ES-I3 (cell line): ENCODE results near the gene XPR1.
"Not testable (repeated sequence)": the region's sequence is repeated elsewhere in the genome, so short reads cannot be mapped to it uniquely, and the experiment has no call there.

Experiments used
- H3K36me3 ChIP-seq: 2 replicates; pipeline ENCODE4 v1.6.1; 2013; ENCODE audit warnings: mild to moderate bottlenecking, low read length, control low read depth, moderate library complexity; ENCODE audit not compliant: insufficient read depth
- H3K4me1 ChIP-seq: 2 replicates; pipeline ENCODE4 v1.6.1; 2013; ENCODE audit warnings: mild to moderate bottlenecking, control low read depth, low read length; ENCODE audit not compliant: insufficient read depth
- H3K9ac ChIP-seq: 2 replicates; pipeline ENCODE4 v1.6.1; 2013; ENCODE audit warnings: low read depth, mild to moderate bottlenecking, low read length, moderate library complexity
- H3K9me3 ChIP-seq: 2 replicates; pipeline ENCODE4 v1.6.1; 2013; ENCODE audit warnings: mild to moderate bottlenecking, low read length, moderate library complexity; ENCODE audit not compliant: control insufficient read depth, insufficient read depth

XPR1 gene

DNA sequence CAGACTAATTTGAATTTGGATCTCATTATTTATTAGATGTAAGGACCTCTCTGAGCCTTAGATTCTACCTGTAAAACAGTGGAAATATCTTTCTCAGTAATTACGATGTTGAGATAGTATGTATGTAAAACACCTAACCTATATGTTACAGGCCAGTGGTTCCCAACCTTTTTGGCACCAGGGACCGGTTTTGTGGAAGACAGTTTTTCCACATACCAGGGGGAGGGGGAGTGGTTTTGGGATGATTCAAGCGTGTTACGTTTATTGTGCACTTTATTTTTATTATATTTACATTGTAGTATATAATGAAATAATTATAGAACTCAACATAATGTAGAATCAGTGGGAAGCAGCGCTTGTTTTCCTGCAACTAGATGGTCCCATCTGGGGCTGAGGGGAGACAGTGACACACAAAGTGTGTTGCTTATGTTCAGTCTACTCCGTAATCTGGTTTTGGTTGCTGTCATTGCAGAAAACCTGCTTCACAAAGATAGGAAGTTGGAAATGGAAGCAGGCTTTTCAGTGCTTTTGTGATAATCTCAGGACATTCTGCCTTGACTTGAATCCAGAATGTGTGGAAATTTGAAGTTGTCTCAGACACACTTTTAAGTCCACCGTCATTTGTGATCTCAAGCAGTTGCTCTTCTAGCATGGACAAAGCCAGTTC lies 12.8 kb downstream of the XPR1 start:
- Histone ChIP-seq H3K4me1 (no peaks in the 10 kb centered on the region), H3K9me3 (no peaks in the 10 kb centered on the region), H3K36me3 (no peaks in the 10 kb centered on the region), H3K9ac (no peak overlapping the region)

DNA sequence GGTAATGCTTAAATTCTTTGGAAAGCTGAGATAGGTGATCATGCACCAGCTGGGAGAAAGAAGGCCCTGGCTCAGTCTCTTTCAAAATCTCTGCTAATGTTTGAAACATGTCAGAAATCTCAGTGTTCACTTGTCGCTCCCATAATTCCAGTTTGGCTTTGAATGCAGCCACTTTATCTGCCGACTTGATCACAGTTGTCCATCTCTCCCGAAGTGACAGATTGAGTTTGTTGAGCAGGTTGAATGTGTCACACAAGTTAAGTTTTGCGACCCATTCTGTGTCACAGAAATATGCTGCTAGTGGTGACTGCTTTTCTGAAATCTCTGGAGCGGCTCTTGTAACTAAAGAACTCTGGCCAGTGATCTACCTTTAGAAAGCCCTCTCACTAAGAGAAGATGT lies 13.4 kb downstream of the XPR1 start:
- not testable (repeated sequence) for H3K36me3 ChIP-seq, H3K4me1 ChIP-seq, H3K9ac ChIP-seq, H3K9me3 ChIP-seq

DNA sequence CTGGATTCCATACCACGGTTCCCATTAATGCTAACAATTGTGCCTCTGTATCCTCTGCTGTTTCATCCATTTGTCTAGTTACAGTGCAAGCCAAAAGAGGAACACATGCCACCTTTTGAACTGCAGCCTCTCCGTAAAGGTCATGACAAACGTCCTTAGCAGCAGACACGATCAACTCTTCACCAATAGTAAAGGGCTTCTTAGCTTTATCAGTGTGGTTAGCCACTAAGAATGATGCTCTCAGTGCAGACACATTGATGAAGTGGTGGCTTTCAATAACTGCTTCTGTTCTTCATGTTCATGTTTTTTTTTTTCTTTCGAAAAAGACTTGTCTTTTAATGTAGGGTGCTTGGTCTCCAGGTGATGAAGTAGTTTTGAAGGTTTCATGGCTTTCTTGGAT lies 14.3 kb downstream of the XPR1 start:
- no peak overlapping the region for H3K9ac ChIP-seq
- H3K9me3 ChIP-seq = no peaks in the 10 kb centered on the region
- H3K4me1 ChIP-seq = no peaks in the 10 kb centered on the region
- no peaks in the 10 kb centered on the region for H3K36me3 ChIP-seq

DNA sequence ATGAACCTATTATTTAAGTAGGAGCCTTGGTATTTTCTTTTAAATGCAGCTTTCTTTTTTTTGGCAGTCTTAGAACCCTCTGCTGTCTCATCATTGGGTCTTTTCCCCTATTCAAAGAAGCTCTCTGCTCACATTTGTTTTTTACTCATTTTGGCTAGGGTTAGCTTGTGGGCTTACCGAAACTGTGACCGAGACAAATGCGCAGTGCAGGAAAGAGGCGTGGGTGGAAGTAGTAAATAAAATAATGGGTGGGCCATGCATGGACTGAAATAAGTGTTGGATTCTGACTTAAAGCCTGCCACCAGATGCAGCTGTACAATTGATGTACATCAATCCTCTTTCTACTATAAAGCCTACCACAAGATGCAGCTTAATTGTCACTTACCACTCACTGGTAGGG lies 14.7 kb downstream of the XPR1 start:
- Histone ChIP-seq H3K9me3 (no peaks in the 10 kb centered on the region), H3K4me1 (no peaks in the 10 kb centered on the region), H3K9ac (no peak overlapping the region), H3K36me3 (no peaks in the 10 kb centered on the region)

DNA sequence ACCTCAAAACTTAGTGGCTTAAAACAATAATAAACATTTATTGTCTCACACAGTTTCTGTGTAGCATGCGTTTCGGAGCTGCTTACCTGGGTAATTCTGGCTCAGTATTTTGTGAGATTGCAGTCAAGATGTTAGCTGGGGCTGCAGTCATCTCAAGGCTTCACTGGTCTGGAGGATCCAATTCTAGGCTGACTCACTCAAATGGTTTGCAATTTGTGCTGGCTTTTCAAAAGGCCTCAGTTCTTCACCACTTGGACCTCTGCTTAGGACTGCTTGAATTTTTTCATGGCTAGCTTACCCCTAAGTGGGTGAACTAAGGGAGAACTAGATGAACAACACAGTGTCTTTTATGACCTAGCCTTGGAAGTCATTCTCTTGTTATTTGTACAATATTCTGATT lies 21.0 kb downstream of the XPR1 start:
- Histone ChIP-seq H3K4me1 (no peaks in the 10 kb centered on the region), H3K9ac (no peak overlapping the region), H3K9me3 (peaks cover 5% of the 10 kb centered on the region; the same call in 1 of the 2 replicates), H3K36me3 (no peaks in the 10 kb centered on the region)

DNA sequence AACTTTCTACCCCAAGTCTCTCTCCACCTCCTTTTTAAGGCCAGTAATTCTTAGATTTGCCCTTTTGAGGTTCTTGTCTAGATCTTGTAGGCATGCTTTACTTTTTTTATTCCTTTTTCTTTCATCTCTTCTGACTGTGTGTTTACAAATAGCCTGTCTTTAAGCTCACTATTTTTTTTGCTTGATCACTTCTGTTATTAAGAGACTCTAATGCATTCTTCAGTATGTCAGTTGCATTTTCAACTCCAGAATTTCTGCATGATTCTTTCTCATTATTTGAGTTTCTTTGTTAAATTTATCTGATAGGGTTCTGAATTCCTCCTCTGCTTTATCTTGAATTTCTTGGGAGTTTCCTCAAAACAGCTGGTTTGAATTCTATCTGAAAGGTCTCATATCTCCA lies 30.9 kb downstream of the XPR1 start:
- no peak overlapping the region for H3K9ac ChIP-seq
- peaks cover 5% of the 10 kb centered on the region for H3K9me3 ChIP-seq
- H3K4me1 ChIP-seq = no peaks in the 10 kb centered on the region
- no peaks in the 10 kb centered on the region for H3K36me3 ChIP-seq

DNA sequence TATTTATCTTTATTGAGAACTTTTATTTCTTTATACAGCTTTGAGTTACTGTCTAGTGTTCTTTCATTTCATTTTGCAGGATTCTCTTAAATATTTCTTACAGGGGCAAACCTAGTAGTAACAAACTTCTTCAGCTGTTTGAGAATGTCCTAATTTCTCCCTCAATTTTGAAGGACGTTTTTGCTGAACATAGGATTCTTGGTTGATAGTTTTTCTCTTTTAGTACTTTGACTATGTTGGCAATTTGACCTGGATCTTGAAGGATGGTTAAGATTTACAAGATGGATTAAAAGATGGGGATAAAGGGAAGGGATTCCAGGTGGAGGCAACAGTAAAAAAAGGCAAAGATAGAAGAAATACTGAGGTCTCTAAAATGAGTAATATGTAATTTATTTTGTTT lies 38.9 kb downstream of the XPR1 start:
- Histone ChIP-seq H3K36me3 (no peaks in the 10 kb centered on the region), H3K9me3 (no peaks in the 10 kb centered on the region; the same call in none of the 2 replicates), H3K9ac (no peak overlapping the region), H3K4me1 (peaks cover 7% of the 10 kb centered on the region; the same call in 1 of the 2 replicates)

DNA sequence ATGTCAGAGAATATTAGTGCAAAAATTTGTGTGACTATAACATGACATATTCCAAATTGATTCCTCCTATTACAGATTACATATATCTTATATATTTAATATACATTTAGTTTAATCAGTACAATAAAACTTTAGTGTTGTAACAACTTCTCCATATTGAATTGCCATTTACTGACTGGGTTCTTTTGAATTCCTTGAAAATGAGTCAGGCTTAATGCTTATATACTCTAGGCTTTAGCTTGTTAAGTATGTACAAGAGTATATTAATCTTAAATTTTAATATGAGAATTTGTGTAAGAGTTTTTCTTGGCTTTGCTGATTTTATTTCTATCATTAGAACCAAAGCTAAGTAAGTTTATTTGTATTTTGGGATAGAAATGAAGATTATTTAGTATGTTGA lies 40.3 kb downstream of the XPR1 start:
- Histone ChIP-seq H3K9me3 (no peaks in the 10 kb centered on the region; the same call in 1 of the 2 replicates), H3K4me1 (peaks cover 10% of the 10 kb centered on the region; the same call in 1 of the 2 replicates), H3K9ac (no peak overlapping the region), H3K36me3 (no peaks in the 10 kb centered on the region)

DNA sequence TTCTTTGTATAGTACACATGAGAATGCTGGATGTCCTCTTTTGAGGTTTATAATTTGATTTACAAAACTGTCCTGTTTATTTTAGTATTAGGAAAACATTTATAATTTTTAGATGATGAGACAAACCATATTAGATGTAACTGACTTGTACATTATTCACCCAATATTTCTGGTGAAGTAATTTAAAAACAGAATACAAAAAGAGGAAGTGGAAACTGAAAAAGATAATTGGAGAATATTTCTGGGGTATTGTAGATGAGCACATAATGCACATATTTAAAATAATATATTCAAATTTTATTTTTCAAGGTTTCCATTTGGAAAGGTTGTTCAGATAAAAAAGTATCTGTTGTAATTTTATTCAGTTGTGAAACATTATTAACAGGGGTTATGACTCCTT lies 40.7 kb downstream of the XPR1 start:
- H3K4me1 ChIP-seq = peaks cover 10% of the 10 kb centered on the region; the same call in 1 of the 2 replicates
- no peak overlapping the region for H3K9ac ChIP-seq
- H3K36me3 ChIP-seq = no peaks in the 10 kb centered on the region
- no peaks in the 10 kb centered on the region; the same call in 1 of the 2 replicates for H3K9me3 ChIP-seq

DNA sequence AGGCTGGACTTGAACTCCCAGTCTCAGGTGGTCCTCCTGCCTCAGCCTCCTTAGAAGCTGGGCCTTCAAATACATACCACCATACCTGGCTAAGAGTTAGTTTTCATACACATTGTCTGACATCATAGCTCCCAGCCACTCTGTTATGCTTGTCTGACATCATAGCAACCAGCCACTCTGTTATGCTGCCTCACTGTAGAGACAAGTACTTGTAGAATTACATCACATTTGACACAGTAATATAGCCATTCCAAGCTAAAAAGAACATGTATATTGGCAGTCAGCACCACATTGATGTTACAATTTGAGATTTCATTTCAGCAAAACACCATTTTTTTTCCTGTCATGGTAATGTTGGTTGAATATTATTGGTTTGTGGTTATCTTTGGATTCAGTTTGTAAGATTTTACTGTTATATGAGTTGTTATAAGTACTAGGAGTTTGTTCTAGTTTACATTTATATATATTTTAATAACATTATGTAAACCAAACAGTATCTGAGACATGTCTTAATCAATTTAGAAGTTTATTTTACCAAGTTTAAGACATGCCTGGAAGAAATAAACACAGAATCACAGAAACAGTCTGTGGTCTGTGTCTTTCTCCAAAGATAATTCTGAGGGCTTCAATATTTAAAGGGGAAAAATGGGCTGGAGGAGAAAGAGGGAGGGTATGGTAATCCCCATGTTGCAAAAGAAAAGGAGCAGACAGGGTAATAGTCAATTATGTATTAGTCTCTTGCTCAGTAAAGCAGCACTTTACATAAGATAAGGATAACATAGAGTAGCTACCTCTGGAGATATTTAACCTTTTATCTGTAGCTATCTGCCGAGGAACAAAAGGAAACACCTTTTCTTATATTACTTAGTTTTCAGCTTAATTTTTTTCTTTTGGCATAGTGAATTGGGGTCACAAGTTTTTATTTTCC lies 43.0 kb downstream of the XPR1 start:
- H3K9me3 ChIP-seq = no peaks in the 10 kb centered on the region; the same call in 1 of the 2 replicates
- no peaks in the 10 kb centered on the region for H3K36me3 ChIP-seq
- H3K4me1 ChIP-seq = peaks cover 10% of the 10 kb centered on the region; the same call in 1 of the 2 replicates
- H3K9ac ChIP-seq = no peak overlapping the region

DNA sequence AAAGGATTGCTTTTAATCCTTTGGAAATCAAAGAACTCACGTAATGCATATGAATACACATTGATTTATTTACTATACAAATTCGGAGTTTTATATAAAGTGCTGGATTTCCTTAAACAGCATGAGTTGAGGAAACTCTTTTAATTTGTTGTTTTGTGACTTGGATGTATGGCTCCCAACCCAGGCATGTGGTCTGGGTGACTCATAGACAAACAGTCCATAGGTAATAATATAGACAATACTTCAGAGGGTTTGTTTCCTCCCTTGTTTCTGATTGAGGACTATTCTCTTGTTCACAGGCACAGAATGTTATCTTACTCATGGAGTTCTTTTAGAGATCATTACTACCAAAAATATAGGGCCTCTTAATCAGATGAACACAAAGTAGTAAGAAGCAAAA lies 43.8 kb downstream of the XPR1 start:
- H3K9ac ChIP-seq = no peak overlapping the region
- peaks cover 10% of the 10 kb centered on the region; the same call in 1 of the 2 replicates for H3K4me1 ChIP-seq
- H3K9me3 ChIP-seq = no peaks in the 10 kb centered on the region; the same call in 1 of the 2 replicates
- H3K36me3 ChIP-seq = no peaks in the 10 kb centered on the region

DNA sequence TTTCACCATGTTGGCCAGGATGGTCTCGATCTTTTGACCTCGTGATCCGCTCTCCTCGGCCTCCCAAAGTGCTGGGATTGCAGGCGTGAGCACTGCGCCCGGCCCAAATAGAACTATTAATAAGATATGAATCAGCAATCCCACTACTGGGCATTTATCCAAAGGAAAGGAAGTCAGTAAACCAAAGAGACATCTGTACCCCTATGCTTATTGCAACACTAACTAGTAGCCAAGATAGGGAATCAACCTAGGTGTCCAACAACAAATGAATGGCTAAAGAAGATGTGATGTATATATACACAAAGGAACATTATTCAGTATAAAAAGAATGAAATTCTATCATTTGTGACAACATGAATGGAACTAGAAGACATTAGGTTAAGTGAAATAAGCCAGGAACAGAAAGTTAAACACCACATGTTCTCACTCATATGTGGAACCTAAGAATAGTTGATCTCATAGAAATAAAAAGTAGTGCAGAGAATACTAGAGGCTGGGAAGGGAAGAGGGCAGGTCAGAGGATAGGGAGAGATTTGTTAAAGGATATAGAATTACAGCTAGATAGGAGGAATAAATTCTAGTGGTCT lies 48.8 kb downstream of the XPR1 start:
- Histone ChIP-seq H3K9ac (no peak overlapping the region), H3K9me3 (no peaks in the 10 kb centered on the region), H3K36me3 (no peaks in the 10 kb centered on the region), H3K4me1 (peaks cover 3% of the 10 kb centered on the region; the same call in 1 of the 2 replicates)

DNA sequence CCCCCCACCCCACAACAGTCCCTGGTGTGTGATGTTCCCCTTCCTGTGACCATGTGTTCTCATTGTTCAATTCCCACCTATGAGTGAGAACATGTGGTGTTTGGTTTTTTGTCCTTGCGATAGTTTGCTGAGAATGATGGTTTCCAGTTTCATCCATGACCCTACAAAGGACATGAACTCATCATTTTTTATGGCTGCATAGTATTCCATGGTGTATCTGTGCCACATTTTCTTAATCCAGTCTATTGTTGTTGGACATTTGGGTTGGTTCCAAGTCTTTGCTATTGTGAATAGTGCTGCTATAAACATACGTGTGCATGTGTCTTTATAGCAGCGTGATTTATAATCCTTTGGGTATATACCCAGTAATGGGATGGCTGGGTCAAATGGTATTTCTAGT lies 51.3 kb downstream of the XPR1 start:
- H3K4me1 ChIP-seq, H3K36me3 ChIP-seq, H3K9ac ChIP-seq, H3K9me3 ChIP-seq: not testable (repeated sequence)

DNA sequence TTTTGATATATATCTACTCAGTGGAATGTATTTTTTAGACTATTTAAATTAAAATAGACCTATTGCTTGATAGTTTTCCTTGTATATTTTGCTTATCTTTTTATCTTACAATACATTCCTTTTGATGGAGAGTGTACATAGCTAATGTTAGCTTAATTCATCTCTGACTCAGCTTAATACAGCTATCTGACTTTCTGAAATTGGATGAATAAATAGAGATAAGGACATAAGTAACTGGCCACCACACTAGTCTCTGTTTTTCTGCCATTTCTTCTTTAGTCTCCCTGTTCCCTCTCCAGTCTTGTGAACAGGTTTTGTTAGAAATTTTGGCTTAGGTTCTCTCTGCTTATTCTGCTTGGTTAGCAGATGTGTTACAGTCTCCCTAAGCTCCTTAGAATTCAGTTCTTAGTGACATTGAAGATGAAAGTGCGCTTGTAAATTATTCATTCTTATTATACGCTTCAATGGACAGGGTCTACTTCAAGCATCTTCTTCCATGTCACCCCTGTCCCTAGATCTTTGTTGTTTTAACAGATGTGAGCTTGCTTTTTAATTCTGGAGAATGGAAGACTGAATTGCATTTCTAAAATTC lies 59.6 kb downstream of the XPR1 start:
- no peaks in the 10 kb centered on the region for H3K36me3 ChIP-seq
- H3K4me1 ChIP-seq = no peaks in the 10 kb centered on the region
- no peaks in the 10 kb centered on the region for H3K9me3 ChIP-seq
- no peak overlapping the region for H3K9ac ChIP-seq
